ENCODE data around the gene PPP4R4.

The PPP4R4 gene

GRCh38 chr14:94306047-94306978, 132.2 kb downstream of the PPP4R4 start:
- DNase-seq (ENCODE audit: low read depth), result no peak

GRCh38 chr14:94307410-94307992, 133.4 kb downstream of the PPP4R4 start:
- DNase-seq (ENCODE audit: low read depth), result peak; percentile 11

GRCh38 chr14:94309721-94310120, 135.6 kb downstream of the PPP4R4 start:
- DNase-seq (ENCODE audit: low read depth), result no peak

- no peak for DNase-seq (ENCODE audit: low read depth)
Observed at GRCh38 chr14:94310248-94310647, 136.1 kb downstream of the PPP4R4 start.

- no peak for DNase-seq (ENCODE audit: low read depth)
Observed at GRCh38 chr14:94312481-94313246, 138.5 kb downstream of the PPP4R4 start.

GRCh38 chr14:94313991-94314655, 140.0 kb downstream of the PPP4R4 start:
- peak; percentile 18 for DNase-seq (ENCODE audit: low read depth)

- DNase-seq (ENCODE audit: low read depth), result no peak
Observed at GRCh38 chr14:94314890-94315289, 140.8 kb downstream of the PPP4R4 start.

- no peak for DNase-seq (ENCODE audit: low read depth)
Observed at GRCh38 chr14:94316692-94317091, 142.6 kb downstream of the PPP4R4 start.

- DNase-seq (ENCODE audit: low read depth), result peak; percentile 12
Observed at GRCh38 chr14:94317259-94317658, 143.1 kb downstream of the PPP4R4 start.

- DNase-seq (ENCODE audit: low read depth), result no peak
Observed at GRCh38 chr14:94320243-94320642, 146.1 kb downstream of the PPP4R4 start.

- DNase-seq (ENCODE audit: low read depth), result no peak
Observed at GRCh38 chr14:94321421-94322271, 147.5 kb downstream of the PPP4R4 start.

- DNase-seq (ENCODE audit: low read depth), result peak; percentile 20
Observed at GRCh38 chr14:94322648-94323570, 148.8 kb downstream of the PPP4R4 start, which contains the start of gene SERPINA6. Gene SERPINA6 (minus strand): TSS chr14:94323336. CDS start chr14:94314648, 8,688 bp downstream.

- no peak for DNase-seq (ENCODE audit: low read depth)
Observed at GRCh38 chr14:94328196-94328595, 154.1 kb downstream of the PPP4R4 start.
